ENCODE results near the gene RGS12. TPM values are rescaled to one million over a fixed set of nuclear protein-coding genes. Genes with fewer than 3 reads are reported as not detected.

Gene RGS12
- total RNA-seq, 1 experiment from 2014 or later = 16.9 TPM

DNA sequence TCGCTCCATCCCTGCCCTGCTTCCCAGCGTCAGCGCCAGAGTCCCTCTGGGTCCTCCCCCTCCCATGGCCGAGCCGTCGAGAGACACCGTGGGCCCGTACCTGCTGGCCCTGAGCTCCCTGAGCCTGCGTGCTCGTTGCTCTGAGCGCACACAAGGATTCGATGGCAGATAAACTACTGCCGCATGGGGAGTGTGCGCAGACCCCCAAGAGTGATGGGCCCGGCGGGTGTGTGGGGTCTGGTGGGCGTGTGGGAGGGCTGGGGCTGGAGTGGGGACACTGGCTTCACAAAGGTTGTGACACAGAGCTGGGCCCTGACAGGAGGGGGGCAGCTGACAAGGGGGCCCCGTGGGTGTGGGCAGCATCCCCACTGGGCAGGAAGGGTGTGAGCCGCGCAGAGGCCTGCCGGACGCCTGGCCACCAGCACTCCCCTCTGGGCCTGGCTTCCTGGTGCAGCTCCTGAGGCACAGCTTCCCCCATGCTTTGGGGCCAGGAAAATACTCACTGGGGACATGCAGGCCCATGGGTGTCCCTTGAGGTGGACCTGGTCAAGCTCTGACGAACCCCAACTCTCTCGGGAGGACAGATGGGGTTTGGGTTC, 4.8 kb upstream of the RGS12 start:
- H2AK5ac ChIP-seq (ENCODE audit: insufficient read length, low read length) = no peak overlapping the region
- peaks cover 38% of the 10 kb centered on the region for H3K27me3 Mint-ChIP-seq (ENCODE audit: low read depth)
- no peak overlapping the region for H2BK120ac ChIP-seq (ENCODE audit: low read depth, low read length, poor library complexity, severe bottlenecking)
- no peak overlapping the region for H3K4ac ChIP-seq (ENCODE audit: low read depth, low read length)
- no peaks in the 10 kb centered on the region for H3K4me1 ChIP-seq (ENCODE audit: insufficient read depth, low read length)
- no peak overlapping the region for H2BK12ac ChIP-seq (ENCODE audit: insufficient read length, low read depth, low read length)
- TF ChIP-seq, protein P1, sequence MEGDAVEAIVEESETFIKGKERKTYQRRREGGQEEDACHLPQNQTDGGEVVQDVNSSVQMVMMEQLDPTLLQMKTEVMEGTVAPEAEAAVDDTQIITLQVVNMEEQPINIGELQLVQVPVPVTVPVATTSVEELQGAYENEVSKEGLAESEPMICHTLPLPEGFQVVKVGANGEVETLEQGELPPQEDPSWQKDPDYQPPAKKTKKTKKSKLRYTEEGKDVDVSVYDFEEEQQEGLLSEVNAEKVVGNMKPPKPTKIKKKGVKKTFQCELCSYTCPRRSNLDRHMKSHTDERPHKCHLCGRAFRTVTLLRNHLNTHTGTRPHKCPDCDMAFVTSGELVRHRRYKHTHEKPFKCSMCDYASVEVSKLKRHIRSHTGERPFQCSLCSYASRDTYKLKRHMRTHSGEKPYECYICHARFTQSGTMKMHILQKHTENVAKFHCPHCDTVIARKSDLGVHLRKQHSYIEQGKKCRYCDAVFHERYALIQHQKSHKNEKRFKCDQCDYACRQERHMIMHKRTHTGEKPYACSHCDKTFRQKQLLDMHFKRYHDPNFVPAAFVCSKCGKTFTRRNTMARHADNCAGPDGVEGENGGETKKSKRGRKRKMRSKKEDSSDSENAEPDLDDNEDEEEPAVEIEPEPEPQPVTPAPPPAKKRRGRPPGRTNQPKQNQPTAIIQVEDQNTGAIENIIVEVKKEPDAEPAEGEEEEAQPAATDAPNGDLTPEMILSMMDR (conservative IDR thresholded peaks at IDR 0.05) = no peak
- no peaks in the 10 kb centered on the region; a peak in 1 of 5 replicates for H3K9me3 Mint-ChIP-seq
- no peaks in the 10 kb centered on the region for H3K79me2 ChIP-seq (ENCODE audit: insufficient read depth, low read length)
- no peak overlapping the region for H3K18ac ChIP-seq (ENCODE audit: insufficient read length, low read depth, low read length)
- H2BK15ac ChIP-seq (ENCODE audit: low read depth, low read length) = no peak overlapping the region
- H4K20me1 ChIP-seq (ENCODE audit: control insufficient read depth, insufficient read depth, insufficient read length) = no peaks in the 10 kb centered on the region
- H3K4me2 ChIP-seq (ENCODE audit: insufficient read depth, insufficient read length, low read length) = no peak overlapping the region
- H2BK20ac ChIP-seq (ENCODE audit: low read depth, low read length, poor library complexity, severe bottlenecking) = no peak overlapping the region
- no peak overlapping the region for H3K4me3 Mint-ChIP-seq
- no CpG with 5 or more reads among the region's 24 CpGs for WGBS (ENCODE audit: extremely low coverage, insufficient read length, low lambda C conversion rate)
- H3K9me3 ChIP-seq (ENCODE audit: control insufficient read depth, low read depth, low read length) = no peaks in the 10 kb centered on the region
- H3K14ac ChIP-seq (ENCODE audit: insufficient read depth, low read length) = no peak overlapping the region
- H4K91ac ChIP-seq (ENCODE audit: insufficient read length, low read depth, low read length) = no peak overlapping the region
- no peak overlapping the region for H2BK5ac ChIP-seq (ENCODE audit: insufficient read length, low read length)
- no peak overlapping the region for H4K8ac ChIP-seq (replicated peaks; ENCODE audit: insufficient read length, low read depth, low read length)
- peaks cover 10% of the 10 kb centered on the region for H3K23me2 ChIP-seq (ENCODE audit: insufficient read length, low read depth, low read length, poor library complexity, severe bottlenecking)
- H3K27ac Mint-ChIP-seq = no peak overlapping the region
- no peak overlapping the region for H3K27ac ChIP-seq (ENCODE audit: insufficient read length, low read depth, low read length)
- no peaks in the 10 kb centered on the region for H3K36me3 Mint-ChIP-seq (ENCODE audit: insufficient read depth in 1 of 3, low read depth in 3 of 3)
- no peaks in the 10 kb centered on the region; the same call in 1 of the 2 replicates for H3K27me3 ChIP-seq (ENCODE audit: insufficient read depth, low read length)
- H3K9ac ChIP-seq (ENCODE audit: extremely low read depth, insufficient read length, low read length) = no peak overlapping the region
- no peak overlapping the region for H2AFZ ChIP-seq (ENCODE audit: low read length)
- H3K4me1 Mint-ChIP-seq = peaks cover 7 to 14% of the 10 kb centered on the region in 2 experiments
- no peaks in the 10 kb centered on the region for H3K79me1 ChIP-seq (ENCODE audit: insufficient read depth, low read depth, low read length, poor library complexity, severe bottlenecking)
- no peak overlapping the region for H3T11ph ChIP-seq (ENCODE audit: low read length)
- no peak overlapping the region for H3K23ac ChIP-seq (ENCODE audit: insufficient read length, low read depth, low read length)
- H4K5ac ChIP-seq (ENCODE audit: insufficient read length, low read depth, low read length) = no peak overlapping the region
- peak; percentile 21 for DNase-seq
- no peak overlapping the region for H3K56ac ChIP-seq (ENCODE audit: insufficient read length, low read depth, low read length)

Measured in H9 (cell line).